Ishikawa (cell line): ENCODE measurements around the gene RASA1.

ENCODE experiments used
- CEBPB ChIP-seq: IDR thresholded peaks from 2 replicates; pipeline ENCODE4 v1.6.1; 2012
- CREB1 ChIP-seq: IDR thresholded peaks from 2 replicates; pipeline ENCODE4 v1.6.1; 2012; ENCODE audit warnings: low read depth
- EGR1 ChIP-seq: IDR thresholded peaks from 2 replicates; pipeline ENCODE4 v1.6.1; 2012
- EP300 ChIP-seq: IDR thresholded peaks from 2 replicates; pipeline ENCODE4 v1.6.1; 2012; ENCODE audit warnings: borderline replicate concordance
- FOXM1 ChIP-seq: IDR thresholded peaks from 2 replicates; pipeline ENCODE4 v1.6.1; 2012; ENCODE audit warnings: low read depth, borderline replicate concordance
- TAF1 ChIP-seq: IDR thresholded peaks from 2 replicates; pipeline ENCODE4 v1.6.1; 2012; ENCODE audit warnings: low read depth, mild to moderate bottlenecking
- TCF12 ChIP-seq: IDR thresholded peaks from 2 replicates; pipeline ENCODE4 v1.6.1; 2012; ENCODE audit warnings: low read depth
- TEAD4 ChIP-seq: IDR thresholded peaks from 2 replicates; pipeline ENCODE4 v1.6.1; 2012
- YY1 ChIP-seq: IDR thresholded peaks from 2 replicates; pipeline ENCODE4 v1.6.1; 2012; ENCODE audit warnings: low read depth
- TF ChIP-seq, protein P1 (sequence below): IDR thresholded peaks from 2 replicates; pipeline ENCODE4 v1.6.1; 2012; ENCODE audit warnings: low read depth, mild to moderate bottlenecking
- TF ChIP-seq, protein P2 (sequence below): IDR thresholded peaks from 2 replicates; pipeline ENCODE4 v1.6.1; 2012

DNA sequence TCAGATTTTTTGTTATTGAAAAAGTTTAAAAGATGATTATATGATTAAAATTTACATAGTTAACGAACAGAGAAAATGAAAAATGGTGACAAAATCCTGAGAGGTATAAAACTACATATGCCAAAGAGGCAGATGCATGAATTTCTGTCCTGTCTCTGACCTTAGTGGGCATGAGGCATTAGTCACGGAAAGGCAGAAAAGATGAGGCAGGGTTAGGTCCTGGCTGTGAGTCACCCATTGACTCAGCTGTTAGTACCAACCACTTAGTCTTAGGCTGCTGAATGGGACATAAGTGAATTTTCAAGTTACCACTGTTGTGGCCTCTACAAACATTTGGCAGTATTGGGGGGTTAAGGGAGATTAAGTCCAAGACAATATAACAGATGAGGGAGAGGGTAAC lies 33.1 kb downstream of the RASA1 start:
- TF ChIP-seq EP300 = no peak
- TF ChIP-seq, protein P1, sequence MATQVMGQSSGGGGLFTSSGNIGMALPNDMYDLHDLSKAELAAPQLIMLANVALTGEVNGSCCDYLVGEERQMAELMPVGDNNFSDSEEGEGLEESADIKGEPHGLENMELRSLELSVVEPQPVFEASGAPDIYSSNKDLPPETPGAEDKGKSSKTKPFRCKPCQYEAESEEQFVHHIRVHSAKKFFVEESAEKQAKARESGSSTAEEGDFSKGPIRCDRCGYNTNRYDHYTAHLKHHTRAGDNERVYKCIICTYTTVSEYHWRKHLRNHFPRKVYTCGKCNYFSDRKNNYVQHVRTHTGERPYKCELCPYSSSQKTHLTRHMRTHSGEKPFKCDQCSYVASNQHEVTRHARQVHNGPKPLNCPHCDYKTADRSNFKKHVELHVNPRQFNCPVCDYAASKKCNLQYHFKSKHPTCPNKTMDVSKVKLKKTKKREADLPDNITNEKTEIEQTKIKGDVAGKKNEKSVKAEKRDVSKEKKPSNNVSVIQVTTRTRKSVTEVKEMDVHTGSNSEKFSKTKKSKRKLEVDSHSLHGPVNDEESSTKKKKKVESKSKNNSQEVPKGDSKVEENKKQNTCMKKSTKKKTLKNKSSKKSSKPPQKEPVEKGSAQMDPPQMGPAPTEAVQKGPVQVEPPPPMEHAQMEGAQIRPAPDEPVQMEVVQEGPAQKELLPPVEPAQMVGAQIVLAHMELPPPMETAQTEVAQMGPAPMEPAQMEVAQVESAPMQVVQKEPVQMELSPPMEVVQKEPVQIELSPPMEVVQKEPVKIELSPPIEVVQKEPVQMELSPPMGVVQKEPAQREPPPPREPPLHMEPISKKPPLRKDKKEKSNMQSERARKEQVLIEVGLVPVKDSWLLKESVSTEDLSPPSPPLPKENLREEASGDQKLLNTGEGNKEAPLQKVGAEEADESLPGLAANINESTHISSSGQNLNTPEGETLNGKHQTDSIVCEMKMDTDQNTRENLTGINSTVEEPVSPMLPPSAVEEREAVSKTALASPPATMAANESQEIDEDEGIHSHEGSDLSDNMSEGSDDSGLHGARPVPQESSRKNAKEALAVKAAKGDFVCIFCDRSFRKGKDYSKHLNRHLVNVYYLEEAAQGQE = no peak
- no peak for TF ChIP-seq TAF1
- no peak for TF ChIP-seq CREB1
- TF ChIP-seq, protein P2, sequence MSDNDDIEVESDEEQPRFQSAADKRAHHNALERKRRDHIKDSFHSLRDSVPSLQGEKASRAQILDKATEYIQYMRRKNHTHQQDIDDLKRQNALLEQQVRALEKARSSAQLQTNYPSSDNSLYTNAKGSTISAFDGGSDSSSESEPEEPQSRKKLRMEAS = no peak
- no peak for TF ChIP-seq YY1
- TF ChIP-seq FOXM1 = no peak
- no peak for TF ChIP-seq TEAD4
- TF ChIP-seq EGR1 = no peak
- no peak for TF ChIP-seq CEBPB
- TF ChIP-seq TCF12 = no peak
